Upper lobe of right lung (tissue), 1 donor: ENCODE results near the gene CDH22. TPM values are rescaled to one million over a fixed set of nuclear protein-coding genes. Genes with fewer than 3 reads are reported as not detected.

Experiments used
- ATAC-seq: fragments of 200-7000 bp; cut with Tn5 transposase; one replicate; pipeline ENCODE4 v1.9.1; 2020; ENCODE audit warnings: mild to moderate bottlenecking, moderate library complexity
- DNase-seq: peaks from one replicate; pipeline ENCODE4 v3.0.0-alpha.2; 2020
- H3K27ac ChIP-seq: fragments of 200-600 bp; one replicate; pipeline ENCODE4 v1.8.0; 2022
- H3K27me3 ChIP-seq: fragments of 200-600 bp; one replicate; pipeline ENCODE4 v1.8.0; 2022; ENCODE audit warnings: mild to moderate bottlenecking
- H3K36me3 ChIP-seq: fragments of 200-600 bp; one replicate; pipeline ENCODE4 v1.8.0; 2022
- H3K4me1 ChIP-seq: fragments of 200-600 bp; one replicate; pipeline ENCODE4 v1.8.0; 2022
- H3K4me3 ChIP-seq: fragments of 200-600 bp; one replicate; pipeline ENCODE4 v1.8.0; 2022; ENCODE audit warnings: mild to moderate bottlenecking
- H3K9me3 ChIP-seq: fragments of 200-600 bp; one replicate; pipeline ENCODE4 v1.8.0; 2022
- intact Hi-C: fragments of 100-400 bp; cut with DNase I; formaldehyde crosslinking; loops from one replicate; pipeline ENCODE4 v1.11.0; 2022
- total RNA-seq: library from RNA; stranded (reverse); fragmentation: NEBNext Ultra II Directional; extraction: Animal tissue kit (Norgen Biotek cat#: 25700); gene quantifications from one replicate; pipeline ENCODE4 v1.2.1, GENCODE V29; 2021
- TF ChIP-seq, protein P1 (sequence below): fragments of 200-600 bp; IDR thresholded peaks from one replicate; pipeline ENCODE4 v1.8.0; 2022; ENCODE audit warnings: antibody characterized with exemption
- donor health status: DM: no; HTN: yes; CAD: no; lungs with severe emphysema.

The CDH22 gene
- total RNA-seq, 1 donor from 2014 or later, result 0.46 TPM

DNA sequence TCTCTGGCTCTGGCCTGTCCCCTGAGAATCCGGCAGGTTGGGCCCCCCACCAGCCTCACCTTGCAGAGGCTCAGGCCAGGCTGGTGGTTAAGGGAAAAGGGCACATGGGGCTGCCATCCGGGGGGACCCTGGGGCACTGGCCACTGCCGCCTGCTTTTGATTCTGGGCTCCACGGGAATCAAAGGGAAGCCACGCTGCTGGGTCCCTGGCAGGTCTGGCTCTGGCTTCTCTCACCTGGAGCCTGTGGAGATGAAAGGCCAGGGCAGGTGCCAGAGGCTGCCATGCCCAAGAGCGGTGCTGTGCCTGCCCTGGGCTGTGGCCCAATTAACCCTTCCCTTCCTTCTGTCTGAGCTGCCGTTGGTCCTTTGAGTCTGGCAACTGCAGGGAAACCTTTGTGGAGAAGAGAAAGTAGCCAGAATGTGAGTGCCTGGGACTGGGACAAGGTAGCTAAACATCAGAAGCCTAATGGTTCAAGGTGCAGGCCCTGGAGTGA lies 9.4 kb upstream of the CDH22 start:
- Histone ChIP-seq H3K4me1 (peaks cover 1% of the 10 kb centered on the region), H3K9me3 (no peaks in the 10 kb centered on the region), H3K36me3 (no peaks in the 10 kb centered on the region), H3K27me3 (peaks cover 75% of the 10 kb centered on the region), H3K27ac (no peak overlapping the region), H3K4me3 (no peak overlapping the region)
- intact Hi-C loops, result no loop called here
- ATAC-seq (no peak), DNase-seq (no peak)
- TF ChIP-seq, protein P1, sequence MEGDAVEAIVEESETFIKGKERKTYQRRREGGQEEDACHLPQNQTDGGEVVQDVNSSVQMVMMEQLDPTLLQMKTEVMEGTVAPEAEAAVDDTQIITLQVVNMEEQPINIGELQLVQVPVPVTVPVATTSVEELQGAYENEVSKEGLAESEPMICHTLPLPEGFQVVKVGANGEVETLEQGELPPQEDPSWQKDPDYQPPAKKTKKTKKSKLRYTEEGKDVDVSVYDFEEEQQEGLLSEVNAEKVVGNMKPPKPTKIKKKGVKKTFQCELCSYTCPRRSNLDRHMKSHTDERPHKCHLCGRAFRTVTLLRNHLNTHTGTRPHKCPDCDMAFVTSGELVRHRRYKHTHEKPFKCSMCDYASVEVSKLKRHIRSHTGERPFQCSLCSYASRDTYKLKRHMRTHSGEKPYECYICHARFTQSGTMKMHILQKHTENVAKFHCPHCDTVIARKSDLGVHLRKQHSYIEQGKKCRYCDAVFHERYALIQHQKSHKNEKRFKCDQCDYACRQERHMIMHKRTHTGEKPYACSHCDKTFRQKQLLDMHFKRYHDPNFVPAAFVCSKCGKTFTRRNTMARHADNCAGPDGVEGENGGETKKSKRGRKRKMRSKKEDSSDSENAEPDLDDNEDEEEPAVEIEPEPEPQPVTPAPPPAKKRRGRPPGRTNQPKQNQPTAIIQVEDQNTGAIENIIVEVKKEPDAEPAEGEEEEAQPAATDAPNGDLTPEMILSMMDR, result no peak

- TF ChIP-seq, protein P1, result no peak
- H3K36me3 ChIP-seq, result no peaks in the 10 kb centered on the region
- H3K4me1 ChIP-seq, result peaks cover 5% of the 10 kb centered on the region
- DNase-seq (no peak), ATAC-seq (no peak)
- no peak overlapping the region for H3K4me3 ChIP-seq
- intact Hi-C loops, result no loop called here
- no peaks in the 10 kb centered on the region for H3K9me3 ChIP-seq
- peaks cover 81% of the 10 kb centered on the region for H3K27me3 ChIP-seq
- H3K27ac ChIP-seq, result no peak overlapping the region
Measured at GRCh38 chr20:46316984-46317684, 8.8 kb upstream of the CDH22 start.

GRCh38 chr20:46315311-46315710 lies 7.0 kb upstream of the CDH22 start:
- ATAC-seq, result no peak
- H3K4me1 ChIP-seq, result peaks cover 5% of the 10 kb centered on the region
- TF ChIP-seq, protein P1, result no peak
- no peaks in the 10 kb centered on the region for H3K9me3 ChIP-seq
- no peak overlapping the region for H3K4me3 ChIP-seq
- peaks cover 96% of the 10 kb centered on the region for H3K27me3 ChIP-seq
- H3K36me3 ChIP-seq, result no peaks in the 10 kb centered on the region
- intact Hi-C loops, result no loop called here
- no peak for DNase-seq
- H3K27ac ChIP-seq, result no peak overlapping the region

- no peaks in the 10 kb centered on the region for H3K36me3 ChIP-seq
- H3K27me3 ChIP-seq, result peaks cover 96% of the 10 kb centered on the region
- peaks cover 5% of the 10 kb centered on the region for H3K4me1 ChIP-seq
- DNase-seq (no peak), ATAC-seq (no peak)
- H3K27ac ChIP-seq, result no peak overlapping the region
- no peaks in the 10 kb centered on the region for H3K9me3 ChIP-seq
- H3K4me3 ChIP-seq, result no peak overlapping the region
- intact Hi-C loops, result no loop called here
- TF ChIP-seq, protein P1, result no peak
Measured at GRCh38 chr20:46312945-46313861, 4.9 kb upstream of the CDH22 start.

GRCh38 chr20:46312075-46312944 lies 4.0 kb upstream of the CDH22 start:
- peaks cover 5% of the 10 kb centered on the region for H3K4me1 ChIP-seq
- no peaks in the 10 kb centered on the region for H3K9me3 ChIP-seq
- intact Hi-C loops, result no loop called here
- H3K27me3 ChIP-seq, result peaks cover 95% of the 10 kb centered on the region
- H3K4me3 ChIP-seq, result no peak overlapping the region
- TF ChIP-seq, protein P1, result no peak
- DNase-seq (no peak), ATAC-seq (no peak)
- H3K36me3 ChIP-seq, result no peaks in the 10 kb centered on the region
- H3K27ac ChIP-seq, result no peak overlapping the region
